GM18907 (cell line): ENCODE measurements around the gene RAD52.

Experiments used
- ATAC-seq: cut with Tn5 transposase; IDR thresholded peaks from one replicate; pipeline ENCODE4 v1.9.1; 2021; ENCODE audit warnings: mild to moderate bottlenecking, moderate library complexity; ENCODE audit not compliant: unreplicated experiment

The RAD52 gene

DNA sequence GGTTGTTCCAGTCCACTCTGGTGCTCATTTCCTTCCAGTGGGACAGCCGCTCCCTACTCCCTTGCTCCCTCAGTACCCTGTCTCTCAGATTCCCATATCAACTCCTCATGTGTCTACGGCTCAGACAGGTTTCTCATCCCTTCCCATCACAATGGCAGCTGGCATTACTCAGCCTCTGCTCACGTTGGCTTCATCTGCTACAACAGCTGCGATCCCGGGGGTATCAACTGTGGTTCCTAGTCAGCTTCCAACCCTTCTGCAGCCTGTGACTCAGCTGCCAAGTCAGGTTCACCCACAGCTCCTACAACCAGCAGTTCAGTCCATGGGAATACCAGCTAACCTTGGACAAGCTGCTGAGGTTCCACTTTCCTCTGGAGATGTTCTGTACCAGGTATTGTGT is 69.9 kb downstream of the RAD52 start:
- ATAC-seq = no peak

DNA sequence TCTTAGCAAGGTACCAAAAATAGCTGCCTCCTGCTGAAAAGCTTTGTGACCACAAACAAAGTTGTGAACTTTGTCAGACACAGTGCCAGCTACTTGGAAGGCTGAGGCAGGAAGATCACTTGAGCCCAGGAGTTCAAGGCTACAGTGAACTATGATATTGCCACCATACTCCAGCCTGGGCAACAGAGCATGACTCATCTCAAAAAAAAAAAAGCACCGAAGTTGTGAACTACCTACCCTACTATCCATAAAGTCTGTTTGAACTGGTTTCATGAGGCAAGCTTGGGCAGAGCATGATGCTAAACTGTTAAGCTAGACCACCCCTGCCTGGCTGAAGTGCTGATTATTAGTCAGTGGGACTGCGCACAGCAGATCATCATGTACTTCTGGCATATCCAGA is 75.5 kb downstream of the RAD52 start:
- ATAC-seq = no peak

DNA sequence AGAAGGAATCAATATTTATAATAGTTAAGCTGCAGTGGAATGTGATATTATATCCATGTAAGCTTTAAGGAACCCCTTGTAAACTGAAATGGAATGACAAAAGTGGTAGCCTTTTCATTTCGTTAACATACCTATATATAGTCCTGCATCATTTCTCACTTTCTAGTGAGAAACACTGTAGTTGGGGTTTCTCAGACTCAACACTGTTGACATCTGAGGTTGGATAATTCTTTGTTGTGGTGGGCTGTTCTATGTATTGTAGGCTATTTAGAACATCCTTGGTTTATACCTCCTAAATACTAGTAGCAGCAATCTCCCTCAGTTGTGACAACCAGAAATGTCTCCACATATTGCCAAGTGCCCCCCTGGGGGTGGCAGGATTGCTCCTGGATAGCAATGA is 79.1 kb downstream of the RAD52 start:
- no peak for ATAC-seq

DNA sequence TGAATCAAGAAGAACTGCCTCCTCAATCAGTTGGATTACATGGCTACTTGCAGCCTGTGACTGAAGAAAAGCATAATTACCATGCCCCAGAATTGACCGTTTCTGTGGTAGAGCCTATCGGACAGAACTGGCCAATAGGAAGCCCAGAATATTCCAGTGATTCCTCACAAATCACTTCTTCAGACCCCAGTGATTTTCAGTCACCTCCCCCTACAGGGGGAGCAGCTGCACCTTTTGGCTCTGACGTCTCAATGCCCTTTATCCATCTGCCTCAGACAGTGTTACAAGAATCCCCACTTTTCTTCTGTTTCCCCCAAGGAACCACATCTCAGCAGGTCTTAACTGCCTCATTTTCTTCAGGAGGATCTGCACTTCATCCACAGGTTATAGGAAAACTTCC is 80.8 kb downstream of the RAD52 start:
- no peak for ATAC-seq

DNA sequence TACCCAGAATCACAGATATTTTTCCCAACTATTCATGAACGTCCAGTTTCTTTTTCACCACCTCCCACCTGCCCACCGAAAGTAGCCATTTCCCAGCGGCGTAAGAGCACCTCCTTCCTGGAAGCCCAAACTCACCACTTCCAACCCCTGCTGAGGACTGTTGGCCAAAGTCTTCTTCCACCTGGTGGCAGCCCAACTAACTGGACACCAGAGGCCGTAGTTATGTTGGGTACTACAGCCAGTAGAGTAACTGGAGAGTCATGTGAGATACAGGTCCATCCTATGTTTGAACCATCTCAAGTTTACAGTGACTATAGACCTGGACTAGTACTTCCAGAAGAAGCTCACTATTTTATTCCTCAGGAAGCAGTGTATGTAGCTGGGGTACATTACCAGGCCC is 81.6 kb downstream of the RAD52 start:
- ATAC-seq = no peak

DNA sequence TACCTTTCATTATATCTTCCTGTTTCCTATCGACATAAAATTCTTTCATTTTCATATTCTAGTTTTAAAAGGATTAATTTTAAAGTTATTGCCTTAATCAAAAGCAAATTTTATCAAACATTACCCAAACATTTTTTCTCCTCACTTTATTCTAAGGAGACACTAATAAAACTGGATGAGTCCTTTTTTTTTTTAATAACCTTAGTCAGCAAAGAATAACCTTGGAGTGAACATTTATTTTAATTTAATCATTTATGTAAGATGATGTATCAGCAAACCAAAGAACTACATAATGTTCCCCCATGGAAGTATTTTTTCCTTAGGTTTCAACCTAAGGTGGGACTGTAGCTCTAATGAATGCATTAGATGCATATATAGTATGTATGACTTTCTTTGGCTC is 83.9 kb downstream of the RAD52 start:
- no peak for ATAC-seq

DNA sequence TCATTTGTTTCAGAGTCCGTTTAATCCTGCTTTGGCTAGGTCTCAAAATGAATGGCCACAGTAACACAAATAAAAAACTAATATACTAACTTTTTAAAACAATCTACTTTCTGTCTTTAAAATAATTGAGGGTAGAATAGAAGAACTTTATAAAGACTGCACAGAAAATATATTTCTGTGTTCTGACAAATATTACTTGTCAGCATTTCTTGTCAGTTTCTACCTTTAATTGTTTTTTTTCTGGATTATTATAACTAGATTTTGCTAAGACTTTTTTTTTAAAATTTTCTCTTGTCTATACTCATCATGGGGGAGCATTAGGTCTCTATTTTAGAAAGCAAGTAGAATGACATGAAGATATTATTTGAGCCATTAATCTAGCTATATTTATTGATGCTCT is 86.2 kb downstream of the RAD52 start:
- no peak for ATAC-seq

DNA sequence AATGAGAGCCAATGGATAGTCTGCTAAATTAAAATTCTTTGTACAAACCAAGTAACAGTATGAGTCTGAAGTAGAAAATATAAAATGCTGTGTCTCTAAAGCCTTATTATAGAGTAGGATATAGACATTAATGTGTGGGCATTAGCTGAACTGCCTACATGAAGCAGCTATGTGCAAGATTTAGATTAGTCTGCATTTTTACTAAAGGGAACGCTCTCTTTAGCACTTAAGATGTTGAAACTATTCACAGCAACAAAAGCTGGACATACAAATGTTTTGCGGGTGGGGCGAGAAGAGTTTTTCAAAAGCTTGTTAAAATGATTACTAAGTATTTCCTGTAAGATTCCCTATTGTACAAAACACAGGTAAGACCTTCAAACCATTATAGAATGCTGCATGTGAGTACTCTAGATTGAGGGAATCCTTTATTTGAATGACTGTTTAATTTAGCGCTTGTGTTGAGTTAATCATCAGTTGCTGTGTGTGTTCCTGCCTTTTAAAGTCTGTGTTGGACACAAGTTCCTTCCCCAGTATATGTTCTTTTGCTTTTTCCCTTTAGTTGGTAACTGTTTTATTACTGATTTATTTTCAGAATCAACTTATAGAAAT is 87.1 kb downstream of the RAD52 start:
- ATAC-seq = no peak
